ENCODE data around the gene RNF150. TPM values are rescaled to one million over a fixed set of nuclear protein-coding genes. Genes with fewer than 3 reads are reported as not detected.
A peak's percentile ranks its signal among the peaks of the same experiment; 100 is the strongest.

Gene RNF150
- polyA plus RNA-seq, 3 donors from 2014 or later: not detected

DNA sequence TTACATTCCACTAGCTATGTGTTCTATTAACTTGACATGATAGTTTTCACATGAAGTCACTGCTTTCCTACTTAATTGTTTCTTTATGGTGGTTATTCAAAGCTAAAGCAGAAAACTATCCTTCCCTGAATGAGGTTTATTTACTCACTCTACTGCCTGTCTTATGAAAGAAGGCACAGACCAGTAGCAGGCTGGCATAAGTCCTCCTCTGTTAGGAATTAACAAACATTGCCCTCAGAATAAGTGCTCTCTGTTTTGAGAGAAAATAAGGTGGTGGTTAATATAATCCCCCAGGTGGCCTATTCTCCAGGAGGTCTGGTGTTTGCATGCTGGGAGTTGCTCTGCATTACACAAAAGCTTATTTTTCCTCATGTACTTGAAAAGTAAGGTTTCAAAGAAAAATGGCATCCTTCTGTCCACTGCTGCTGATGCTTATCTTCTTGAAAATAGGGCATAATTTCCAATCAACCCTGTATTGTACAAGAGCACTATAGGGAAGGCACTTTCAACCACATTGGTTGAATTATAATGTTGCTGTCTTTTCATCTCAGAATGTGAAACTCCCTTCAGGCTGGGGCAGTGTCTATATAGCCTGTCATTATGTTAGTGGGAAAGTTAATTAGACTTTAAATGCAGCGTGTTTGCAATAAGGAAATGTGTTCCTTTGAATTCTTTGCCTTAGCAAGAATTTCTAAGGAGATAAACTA lies 257.4 kb downstream of the RNF150 start:
- Mint-ChIP-seq H3K4me1 (no peaks in the 10 kb centered on the region), H3K36me3 (no peaks in the 10 kb centered on the region), H3K27me3 (ENCODE audit: low read depth in 3 of 3) (peaks cover 0 to 4% (median 2%) of the 10 kb centered on the region in 3 donors), H3K27ac (no peak overlapping the region), H3K4me3 (no peak overlapping the region), H3K9me3 (peaks cover 0 to 14% (median 4%) of the 10 kb centered on the region in 6 donors)
- DNase-seq: no peak

DNA sequence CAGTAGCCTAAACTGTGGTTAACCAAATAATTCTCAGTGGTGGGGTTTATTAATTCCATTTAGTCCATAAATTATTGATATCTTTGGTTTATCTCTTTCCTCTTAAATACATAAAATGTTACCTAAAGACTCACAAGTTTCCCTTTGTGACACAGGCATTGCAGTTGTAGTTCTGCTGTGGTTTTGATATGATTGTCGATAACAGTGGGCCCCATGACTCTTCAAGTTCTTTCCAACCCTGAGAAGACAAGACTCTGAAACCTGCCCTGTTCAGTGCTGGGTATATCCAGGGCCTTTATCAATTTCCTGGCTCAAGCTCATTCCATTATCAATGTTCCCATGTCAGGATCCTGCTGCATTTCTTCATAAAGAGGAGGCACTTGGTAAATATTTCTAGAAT lies 259.2 kb downstream of the RNF150 start:
- DNase-seq: no peak
- Mint-ChIP-seq H3K36me3 (no peaks in the 10 kb centered on the region), H3K27ac (no peak overlapping the region), H3K4me1 (no peaks in the 10 kb centered on the region), H3K4me3 (no peak overlapping the region), H3K9me3 (peaks cover 0 to 5% (median 1%) of the 10 kb centered on the region in 6 donors), H3K27me3 (ENCODE audit: low read depth in 3 of 3) (peaks cover 0 to 2% (median 2%) of the 10 kb centered on the region in 3 donors)

- H3K4me1 Mint-ChIP-seq: no peaks in the 10 kb centered on the region
- no peak for DNase-seq
- H3K36me3 Mint-ChIP-seq: no peaks in the 10 kb centered on the region
- H3K27me3 Mint-ChIP-seq (ENCODE audit: low read depth in 3 of 3): peaks cover 0 to 2% (median 2%) of the 10 kb centered on the region in 3 donors
- H3K9me3 Mint-ChIP-seq: no peaks in the 10 kb centered on the region
- H3K27ac Mint-ChIP-seq: no peak overlapping the region
- no peak overlapping the region for H3K4me3 Mint-ChIP-seq
Observed at GRCh38 chr4:140871368-140871767, 261.9 kb downstream of the RNF150 start.

DNA sequence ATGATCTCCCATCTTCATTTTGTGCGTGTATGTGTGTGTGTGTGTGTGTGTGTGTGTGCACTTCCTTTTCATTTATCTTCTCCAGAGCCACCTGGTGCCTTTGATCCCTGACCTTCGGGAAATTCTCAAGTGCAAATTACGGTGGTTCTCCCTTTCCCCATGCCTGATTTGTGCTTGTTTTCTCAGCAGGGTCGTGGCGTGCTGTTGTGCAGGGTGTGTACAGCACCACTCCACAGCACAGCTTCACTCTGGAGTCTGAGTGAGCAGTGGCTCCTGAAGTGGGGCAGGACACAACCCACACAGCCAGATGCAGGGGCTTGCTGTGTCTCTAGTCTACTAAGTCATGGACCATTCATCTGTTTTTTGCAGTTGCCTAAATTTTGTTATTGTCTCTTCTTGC lies 262.8 kb downstream of the RNF150 start:
- no peak overlapping the region for H3K27ac Mint-ChIP-seq
- H3K4me1 Mint-ChIP-seq: no peaks in the 10 kb centered on the region
- no peaks in the 10 kb centered on the region for H3K9me3 Mint-ChIP-seq
- H3K36me3 Mint-ChIP-seq: no peaks in the 10 kb centered on the region
- DNase-seq: no peak
- no peak overlapping the region for H3K4me3 Mint-ChIP-seq
- H3K27me3 Mint-ChIP-seq (ENCODE audit: low read depth in 3 of 3): peaks cover 0 to 2% (median 2%) of the 10 kb centered on the region in 3 donors

DNA sequence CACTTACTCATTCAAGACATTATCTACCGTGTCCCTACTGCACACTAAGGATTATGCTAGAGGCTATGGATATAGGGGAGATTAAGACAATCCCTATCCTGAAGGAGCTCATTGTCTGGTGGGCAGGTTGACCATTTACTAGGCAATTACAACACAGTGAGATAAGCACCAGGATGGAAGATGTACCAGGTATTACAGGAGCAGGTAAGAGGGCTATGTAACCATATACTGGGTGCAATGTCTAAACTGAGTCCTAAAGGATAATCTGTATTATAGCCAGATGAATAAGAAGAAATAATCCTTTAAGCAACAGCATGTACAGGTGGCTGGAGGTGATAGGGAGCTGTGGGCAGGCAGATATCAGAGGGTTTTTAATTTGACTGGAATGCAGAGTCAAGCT lies 263.8 kb downstream of the RNF150 start:
- H3K9me3 Mint-ChIP-seq: no peaks in the 10 kb centered on the region
- no peak overlapping the region for H3K4me3 Mint-ChIP-seq
- H3K27ac Mint-ChIP-seq: no peak overlapping the region
- H3K27me3 Mint-ChIP-seq (ENCODE audit: low read depth in 3 of 3): peaks cover 0 to 2% (median 2%) of the 10 kb centered on the region in 3 donors
- DNase-seq: no peak
- H3K36me3 Mint-ChIP-seq: no peaks in the 10 kb centered on the region
- no peaks in the 10 kb centered on the region for H3K4me1 Mint-ChIP-seq

DNA sequence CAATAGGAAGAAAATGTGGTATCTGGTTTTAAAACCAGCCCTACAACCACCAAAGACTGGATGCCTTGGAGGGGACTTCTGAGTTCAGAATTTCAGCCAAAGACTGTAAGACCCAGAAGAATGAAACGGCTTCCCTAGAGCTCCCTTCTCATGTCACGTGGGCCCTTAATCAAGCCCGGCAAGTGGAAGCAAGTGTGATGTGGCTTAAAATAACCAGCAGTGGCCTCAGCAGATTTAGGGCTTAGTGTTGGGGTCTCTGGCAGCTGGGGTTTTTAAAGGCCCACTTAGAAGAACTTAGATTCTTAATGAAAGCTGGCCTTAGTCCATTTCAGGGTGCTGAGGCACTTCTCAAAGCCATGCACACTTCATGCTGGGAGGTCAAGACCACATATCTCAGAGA lies 265.9 kb downstream of the RNF150 start:
- Mint-ChIP-seq H3K27me3 (ENCODE audit: low read depth in 3 of 3) (peaks cover 0 to 2% (median 2%) of the 10 kb centered on the region in 3 donors), H3K9me3 (no peaks in the 10 kb centered on the region), H3K4me3 (no peak overlapping the region), H3K27ac (no peak overlapping the region), H3K4me1 (peaks cover 4 to 5% of the 10 kb centered on the region in 2 donors), H3K36me3 (no peaks in the 10 kb centered on the region)
- no peak for DNase-seq

DNA sequence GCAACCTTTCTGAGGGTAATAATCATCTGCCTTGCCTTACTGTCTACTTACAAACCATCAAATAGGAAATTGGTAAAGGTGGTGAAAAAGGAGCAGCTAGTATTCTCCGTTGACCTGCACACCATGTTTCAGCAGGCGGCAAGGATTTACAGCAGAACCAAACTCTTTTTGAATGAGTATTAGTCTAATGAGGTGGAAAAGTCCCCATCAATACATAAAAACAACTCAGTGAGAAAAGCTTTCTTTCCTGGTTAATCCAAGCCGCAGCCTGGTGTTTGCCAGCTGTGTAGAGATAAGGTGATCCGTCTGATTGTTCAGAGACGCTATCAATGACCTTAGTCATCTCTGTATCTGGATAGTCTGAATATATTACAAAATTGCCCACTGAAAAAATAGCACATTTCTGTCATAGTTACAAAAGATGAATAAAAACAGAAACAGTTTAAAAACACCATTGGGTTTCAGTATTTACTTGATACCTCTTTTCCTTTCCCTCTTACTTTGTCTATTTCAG lies 266.7 kb downstream of the RNF150 start:
- peaks cover 4 to 5% of the 10 kb centered on the region in 2 donors for H3K4me1 Mint-ChIP-seq
- H3K27ac Mint-ChIP-seq: no peak overlapping the region
- peaks cover 0 to 2% (median 2%) of the 10 kb centered on the region in 3 donors for H3K27me3 Mint-ChIP-seq (ENCODE audit: low read depth in 3 of 3)
- H3K4me3 Mint-ChIP-seq: no peak overlapping the region
- no peaks in the 10 kb centered on the region for H3K36me3 Mint-ChIP-seq
- no peaks in the 10 kb centered on the region for H3K9me3 Mint-ChIP-seq
- no peak for DNase-seq

- Mint-ChIP-seq H3K4me3 (no peak overlapping the region), H3K27me3 (ENCODE audit: low read depth in 3 of 3) (peaks cover 0 to 2% (median 1%) of the 10 kb centered on the region in 3 donors), H3K4me1 (peaks cover 4 to 5% of the 10 kb centered on the region in 2 donors), H3K36me3 (no peaks in the 10 kb centered on the region), H3K27ac (no peak overlapping the region), H3K9me3 (no peaks in the 10 kb centered on the region)
- no peak for DNase-seq
Observed at GRCh38 chr4:140865253-140866217, 267.7 kb downstream of the RNF150 start.

DNA sequence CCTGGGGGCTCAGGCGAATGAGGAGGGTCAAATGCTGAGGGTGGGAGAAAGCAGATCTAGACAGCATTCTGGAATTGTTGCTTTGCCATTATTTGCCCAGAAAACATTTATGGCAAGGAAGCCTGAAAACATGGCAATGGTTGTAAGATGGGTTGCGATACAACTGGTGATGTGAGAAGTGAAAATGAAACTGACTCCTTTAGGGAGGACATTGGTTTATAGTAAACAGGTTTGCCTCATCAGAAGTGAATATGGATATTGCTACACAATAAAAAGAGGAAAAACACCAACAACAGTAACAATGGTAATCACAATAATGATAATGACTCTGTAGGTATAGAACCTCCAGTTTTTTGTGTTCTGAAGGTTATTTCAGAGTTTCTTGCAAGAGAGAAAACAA lies 270.1 kb downstream of the RNF150 start:
- no peaks in the 10 kb centered on the region for H3K36me3 Mint-ChIP-seq
- peaks cover 0 to 2% (median 0%) of the 10 kb centered on the region in 3 donors for H3K27me3 Mint-ChIP-seq (ENCODE audit: low read depth in 3 of 3)
- peaks cover 4 to 5% of the 10 kb centered on the region in 2 donors for H3K4me1 Mint-ChIP-seq
- DNase-seq: no peak
- peak overlapping the region in 1 of 5 donors; percentile 33 for H3K4me3 Mint-ChIP-seq
- no peak overlapping the region for H3K27ac Mint-ChIP-seq
- no peaks in the 10 kb centered on the region for H3K9me3 Mint-ChIP-seq

GRCh38 chr4:140862177-140862442 lies 271.2 kb downstream of the RNF150 start:
- peaks cover 0 to 2% (median 0%) of the 10 kb centered on the region in 3 donors for H3K27me3 Mint-ChIP-seq (ENCODE audit: low read depth in 3 of 3)
- no peak for DNase-seq
- no peak overlapping the region for H3K27ac Mint-ChIP-seq
- no peaks in the 10 kb centered on the region for H3K9me3 Mint-ChIP-seq
- no peaks in the 10 kb centered on the region for H3K36me3 Mint-ChIP-seq
- peaks cover 4 to 5% of the 10 kb centered on the region in 2 donors for H3K4me1 Mint-ChIP-seq
- H3K4me3 Mint-ChIP-seq: no peak overlapping the region

GRCh38 chr4:140861359-140862176 lies 271.7 kb downstream of the RNF150 start:
- H3K4me1 Mint-ChIP-seq: peaks cover 4 to 5% of the 10 kb centered on the region in 2 donors
- no peak overlapping the region for H3K4me3 Mint-ChIP-seq
- DNase-seq: peak; percentile 7 to 17 (median 11)
- H3K27me3 Mint-ChIP-seq (ENCODE audit: low read depth in 3 of 3): peaks cover 0 to 2% (median 0%) of the 10 kb centered on the region in 3 donors
- no peak overlapping the region for H3K27ac Mint-ChIP-seq
- no peaks in the 10 kb centered on the region for H3K36me3 Mint-ChIP-seq
- H3K9me3 Mint-ChIP-seq: no peaks in the 10 kb centered on the region

GRCh38 chr4:140858897-140859296 lies 274.4 kb downstream of the RNF150 start:
- no peak for DNase-seq
- no peaks in the 10 kb centered on the region for H3K36me3 Mint-ChIP-seq
- no peak overlapping the region for H3K4me3 Mint-ChIP-seq
- H3K4me1 Mint-ChIP-seq: peaks cover 4 to 5% of the 10 kb centered on the region in 2 donors
- peaks cover 0 to 2% (median 0%) of the 10 kb centered on the region in 3 donors for H3K27me3 Mint-ChIP-seq (ENCODE audit: low read depth in 3 of 3)
- peaks cover 0 to 2% (median 0%) of the 10 kb centered on the region in 6 donors for H3K9me3 Mint-ChIP-seq
- no peak overlapping the region for H3K27ac Mint-ChIP-seq

DNA sequence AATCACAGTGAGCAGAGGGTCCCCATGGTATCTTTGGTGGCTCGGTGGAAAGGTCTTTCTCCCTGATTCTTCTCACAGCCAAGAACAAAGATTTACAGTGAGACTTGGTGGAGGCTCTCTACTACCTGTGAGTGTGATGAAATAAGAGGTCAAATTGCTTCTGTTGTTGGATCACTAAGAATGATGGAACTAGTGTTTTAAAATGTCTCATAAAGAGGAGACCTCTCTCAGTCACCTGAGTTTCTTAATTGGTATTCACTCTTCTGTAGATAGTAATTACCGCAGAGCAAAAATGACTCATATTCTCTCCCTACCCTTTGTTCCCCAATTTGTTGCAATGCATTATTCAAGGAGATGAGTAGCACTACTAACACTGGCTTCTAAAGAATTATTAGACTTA lies 276.2 kb downstream of the RNF150 start:
- Mint-ChIP-seq H3K9me3 (peaks cover 0 to 2% (median 0%) of the 10 kb centered on the region in 6 donors), H3K36me3 (no peaks in the 10 kb centered on the region), H3K27ac (no peak overlapping the region), H3K4me3 (no peak overlapping the region), H3K4me1 (no peaks in the 10 kb centered on the region), H3K27me3 (ENCODE audit: low read depth in 3 of 3) (no peaks in the 10 kb centered on the region)
- DNase-seq: no peak

All from immature natural killer cell (primary cell).